H9 (cell line): ENCODE measurements around the gene BMPR2. TPM values are rescaled to one million over a fixed set of nuclear protein-coding genes. Genes with fewer than 3 reads are reported as not detected.

Source experiments
- DNase-seq: peaks from one replicate; pipeline ENCODE4 v3.0.0-alpha.2; 2017
- H2AFZ ChIP-seq: one replicate; pipeline ENCODE4 v1.6.1; 2013; ENCODE audit warnings: mild to moderate bottlenecking, low read length, control low read depth, moderate library complexity
- H2AK5ac ChIP-seq: 2 replicates; pipeline ENCODE4 v1.6.1; 2013; ENCODE audit warnings: low read length, control low read depth, mixed read lengths; ENCODE audit not compliant: insufficient read length
- H2BK120ac ChIP-seq: one replicate; pipeline ENCODE4 v1.6.1; 2013; ENCODE audit warnings: low read depth, mild to moderate bottlenecking, low read length, control low read depth, inconsistent platforms; ENCODE audit not compliant: poor library complexity, severe bottlenecking
- H2BK12ac ChIP-seq: 2 replicates; pipeline ENCODE4 v1.6.1; 2013; ENCODE audit warnings: low read length, control low read depth, mixed read lengths, low read depth; ENCODE audit not compliant: insufficient read length
- H2BK15ac ChIP-seq: 2 replicates; pipeline ENCODE4 v1.6.1; 2013; ENCODE audit warnings: low read depth, low read length, control low read depth
- H2BK20ac ChIP-seq: one replicate; pipeline ENCODE4 v1.6.1; 2013; ENCODE audit warnings: low read depth, mild to moderate bottlenecking, low read length, control low read depth, inconsistent platforms; ENCODE audit not compliant: poor library complexity, severe bottlenecking
- H2BK5ac ChIP-seq: 2 replicates; pipeline ENCODE4 v1.6.1; 2013; ENCODE audit warnings: low read length, control low read depth, mixed read lengths; ENCODE audit not compliant: insufficient read length
- H3K14ac ChIP-seq: 2 replicates; pipeline ENCODE4 v1.6.1; 2013; ENCODE audit warnings: low read length, control low read depth; ENCODE audit not compliant: insufficient read depth
- H3K18ac ChIP-seq: 2 replicates; pipeline ENCODE4 v1.6.1; 2013; ENCODE audit warnings: low read depth, mild to moderate bottlenecking, mixed read lengths, low read length, control low read depth; ENCODE audit not compliant: insufficient read length
- H3K23ac ChIP-seq: 2 replicates; pipeline ENCODE4 v1.6.1; 2013; ENCODE audit warnings: low read length, control low read depth, mixed read lengths, low read depth; ENCODE audit not compliant: insufficient read length
- H3K23me2 ChIP-seq: 2 replicates; pipeline ENCODE4 v1.6.1; 2013; ENCODE audit warnings: low read depth, mild to moderate bottlenecking, mixed read lengths, low read length, control low read depth; ENCODE audit not compliant: insufficient read length, poor library complexity, severe bottlenecking
- H3K27ac ChIP-seq: 2 replicates; pipeline ENCODE4 v1.5.1; 2013; ENCODE audit warnings: low read length, control low read depth, mixed read lengths, low read depth; ENCODE audit not compliant: insufficient read length
- H3K27me3 ChIP-seq: 2 replicates; pipeline ENCODE4 v1.6.1; 2013; ENCODE audit warnings: low read length, control low read depth, inconsistent platforms; ENCODE audit not compliant: insufficient read depth
- H3K4ac ChIP-seq: 2 replicates; pipeline ENCODE4 v1.6.1; 2013; ENCODE audit warnings: low read depth, mild to moderate bottlenecking, control low read depth, inconsistent platforms, low read length, moderate library complexity
- H3K4me1 ChIP-seq: 2 replicates; pipeline ENCODE4 v1.6.1; 2013; ENCODE audit warnings: low read length, control low read depth, inconsistent platforms; ENCODE audit not compliant: insufficient read depth
- H3K4me2 ChIP-seq: 2 replicates; pipeline ENCODE4 v1.6.1; 2013; ENCODE audit warnings: low read length, control low read depth, mixed read lengths; ENCODE audit not compliant: insufficient read length, insufficient read depth
- H3K56ac ChIP-seq: 2 replicates; pipeline ENCODE4 v1.6.1; 2013; ENCODE audit warnings: low read depth, mild to moderate bottlenecking, mixed read lengths, low read length, control low read depth; ENCODE audit not compliant: insufficient read length
- H3K79me1 ChIP-seq: 2 replicates; pipeline ENCODE4 v1.6.1; 2013; ENCODE audit warnings: low read depth, mild to moderate bottlenecking, moderate library complexity, low read length, control low read depth, inconsistent platforms; ENCODE audit not compliant: insufficient read depth, poor library complexity, severe bottlenecking
- H3K79me2 ChIP-seq: 2 replicates; pipeline ENCODE4 v1.6.1; 2013; ENCODE audit warnings: low read length, control low read depth, inconsistent platforms; ENCODE audit not compliant: insufficient read depth
- H3K9ac ChIP-seq: 2 replicates; pipeline ENCODE4 v1.6.1; 2013; ENCODE audit warnings: low read length, control low read depth, mixed read lengths; ENCODE audit not compliant: insufficient read length; ENCODE audit errors: extremely low read depth
- H3K9me3 ChIP-seq: one replicate; pipeline ENCODE4 v1.6.1; 2013; ENCODE audit warnings: low read depth, low read length, inconsistent platforms; ENCODE audit not compliant: control insufficient read depth
- H3T11ph ChIP-seq: one replicate; pipeline ENCODE4 v1.6.1; 2013; ENCODE audit warnings: mild to moderate bottlenecking, low read length, control low read depth, inconsistent platforms
- H4K20me1 ChIP-seq: one replicate; pipeline ENCODE4 v1.6.1; 2013; ENCODE audit not compliant: control insufficient read depth, insufficient read length, insufficient read depth
- H4K5ac ChIP-seq: 2 replicates; pipeline ENCODE4 v1.6.1; 2013; ENCODE audit warnings: low read depth, mild to moderate bottlenecking, mixed read lengths, low read length, control low read depth; ENCODE audit not compliant: insufficient read length
- H4K8ac ChIP-seq: replicated peaks from 2 replicates; pipeline ENCODE4 v1.6.1; 2013; ENCODE audit warnings: low read length, control low read depth, mixed read lengths, low read depth; ENCODE audit not compliant: insufficient read length
- H4K91ac ChIP-seq: 2 replicates; pipeline ENCODE4 v1.6.1; 2013; ENCODE audit warnings: low read depth, mild to moderate bottlenecking, moderate library complexity, mixed read lengths, low read length, control low read depth; ENCODE audit not compliant: insufficient read length
- H3K27ac Mint-ChIP-seq, 3 experiments: 2 replicates in 2 of 3; 3 replicates in 1 of 3; pipeline ENCODE4 v1.8.0; 2020 to 2021; ENCODE audit warnings: mixed read lengths in 3 of 3, mild to moderate bottlenecking in 1 of 3, moderate library complexity in 1 of 3
- H3K27me3 Mint-ChIP-seq: 2 replicates; pipeline ENCODE4 v1.8.0; 2021; ENCODE audit warnings: low read depth, mild to moderate bottlenecking, moderate library complexity, mixed read lengths
- H3K36me3 Mint-ChIP-seq, 3 experiments: 2 replicates in 2 of 3; 3 replicates in 1 of 3; pipeline ENCODE4 v1.8.0; 2020 to 2021; ENCODE audit warnings: low read depth in 3 of 3, mixed read lengths in 3 of 3; ENCODE audit not compliant: insufficient read depth in 1 of 3
- H3K4me1 Mint-ChIP-seq, 2 experiments: 2 replicates each; pipeline ENCODE4 v1.8.0; 2020; ENCODE audit warnings: mixed read lengths in 2 of 2
- H3K4me3 Mint-ChIP-seq, 2 experiments: 2 replicates in 1 of 2; 3 replicates in 1 of 2; pipeline ENCODE4 v1.8.0; 2020 to 2021; ENCODE audit warnings: mild to moderate bottlenecking in 2 of 2, mixed read lengths in 2 of 2, moderate library complexity in 1 of 2
- H3K9me3 Mint-ChIP-seq, 2 experiments: 2 replicates in 1 of 2; 3 replicates in 1 of 2; pipeline ENCODE4 v1.8.0; 2020; ENCODE audit warnings: mild to moderate bottlenecking in 2 of 2, mixed read lengths in 2 of 2, moderate library complexity in 1 of 2
- WGBS: extraction: QIAGEN DNeasy Blood & Tissue Kit; methylation state at CpG from one replicate; pipeline ENCODE4 v1.1.7; 2013; ENCODE audit warnings: missing lambda C conversion rate, low lambda C conversion rate, mixed read lengths; ENCODE audit not compliant: insufficient read length; ENCODE audit errors: extremely low coverage; 5-methylcytosine and 5-hydroxymethylcytosine counted together
- total RNA-seq: library from RNA; stranded (reverse); gene quantifications from 2 replicates; pipeline ENCODE4 v1.2.1, GENCODE V29; 2021
- TF ChIP-seq, protein P1 (sequence below): fragments of 200-600 bp; sonication (generic); conservative IDR thresholded peaks from 3 replicates; pipeline ENCODE4 v1.8.0; 2021; ENCODE audit warnings: antibody characterized with exemption, mild to moderate bottlenecking

Gene BMPR2
- total RNA-seq, 1 experiment from 2014 or later = 17.3 TPM

- no peak overlapping the region for H3K27ac Mint-ChIP-seq
- H3K9ac ChIP-seq = no peak overlapping the region
- H2BK12ac ChIP-seq = no peak overlapping the region
- H4K20me1 ChIP-seq = no peaks in the 10 kb centered on the region
- H4K8ac ChIP-seq = no peak overlapping the region
- H3K23ac ChIP-seq = no peak overlapping the region
- no peak overlapping the region for H3K18ac ChIP-seq
- no peak overlapping the region for H3K27ac ChIP-seq
- H3K4me2 ChIP-seq = no peak overlapping the region
- no peaks in the 10 kb centered on the region for H3K4me1 ChIP-seq
- no peak overlapping the region for H3T11ph ChIP-seq
- H2AK5ac ChIP-seq = no peak overlapping the region
- H2BK15ac ChIP-seq = no peak overlapping the region
- H3K36me3 Mint-ChIP-seq = peaks cover 4 to 15% (median 9%) of the 10 kb centered on the region in 3 experiments
- H4K91ac ChIP-seq = no peak overlapping the region
- peaks cover 7 to 10% of the 10 kb centered on the region in 2 experiments; a peak in 4 of 5 replicates for H3K9me3 Mint-ChIP-seq
- H3K56ac ChIP-seq = no peak overlapping the region
- no peak overlapping the region for H2BK20ac ChIP-seq
- peaks cover 7 to 13% of the 10 kb centered on the region in 2 experiments for H3K4me1 Mint-ChIP-seq
- no peak overlapping the region for H3K14ac ChIP-seq
- no peaks in the 10 kb centered on the region for H3K27me3 ChIP-seq
- WGBS = no CpG with 5 or more reads among the region's 2 CpGs
- no peak overlapping the region for H3K4me3 Mint-ChIP-seq
- H3K79me1 ChIP-seq = no peaks in the 10 kb centered on the region
- H2AFZ ChIP-seq = no peak overlapping the region
- no peak overlapping the region for H2BK5ac ChIP-seq
- TF ChIP-seq, protein P1, sequence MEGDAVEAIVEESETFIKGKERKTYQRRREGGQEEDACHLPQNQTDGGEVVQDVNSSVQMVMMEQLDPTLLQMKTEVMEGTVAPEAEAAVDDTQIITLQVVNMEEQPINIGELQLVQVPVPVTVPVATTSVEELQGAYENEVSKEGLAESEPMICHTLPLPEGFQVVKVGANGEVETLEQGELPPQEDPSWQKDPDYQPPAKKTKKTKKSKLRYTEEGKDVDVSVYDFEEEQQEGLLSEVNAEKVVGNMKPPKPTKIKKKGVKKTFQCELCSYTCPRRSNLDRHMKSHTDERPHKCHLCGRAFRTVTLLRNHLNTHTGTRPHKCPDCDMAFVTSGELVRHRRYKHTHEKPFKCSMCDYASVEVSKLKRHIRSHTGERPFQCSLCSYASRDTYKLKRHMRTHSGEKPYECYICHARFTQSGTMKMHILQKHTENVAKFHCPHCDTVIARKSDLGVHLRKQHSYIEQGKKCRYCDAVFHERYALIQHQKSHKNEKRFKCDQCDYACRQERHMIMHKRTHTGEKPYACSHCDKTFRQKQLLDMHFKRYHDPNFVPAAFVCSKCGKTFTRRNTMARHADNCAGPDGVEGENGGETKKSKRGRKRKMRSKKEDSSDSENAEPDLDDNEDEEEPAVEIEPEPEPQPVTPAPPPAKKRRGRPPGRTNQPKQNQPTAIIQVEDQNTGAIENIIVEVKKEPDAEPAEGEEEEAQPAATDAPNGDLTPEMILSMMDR = no peak
- no peak overlapping the region for H2BK120ac ChIP-seq
- no peaks in the 10 kb centered on the region for H3K27me3 Mint-ChIP-seq
- H3K4ac ChIP-seq = no peak overlapping the region
- no peak for DNase-seq
- H4K5ac ChIP-seq = no peak overlapping the region
- no peaks in the 10 kb centered on the region for H3K9me3 ChIP-seq
- H3K23me2 ChIP-seq = no peaks in the 10 kb centered on the region
- no peaks in the 10 kb centered on the region for H3K79me2 ChIP-seq
These were observed 66.8 kb downstream of the BMPR2 start for GRCh38 chr2:202442882-202443281.
